Fibroblast of lung (primary cell): ENCODE data around the gene PCED1A.

ENCODE experiments used
- EZH2 ChIP-seq: IDR thresholded peaks from 2 replicates; pipeline ENCODE4 v1.5.1; 2012; ENCODE audit warnings: low read length, control low read depth, mild to moderate bottlenecking; ENCODE audit errors: missing control alignments
- TF ChIP-seq, protein P1 (sequence below), 2 donors: IDR thresholded peaks in 1 of 2; conservative IDR thresholded peaks in 1 of 2; 1 replicate in 1 of 2; 2 replicates in 1 of 2; pipeline ENCODE4 v1.5.1; 2011 to 2012; ENCODE audit warnings: low read length in 2 of 2, control low read depth in 1 of 2, inconsistent platforms in 1 of 2, low read depth in 1 of 2, mild to moderate bottlenecking in 1 of 2

- TF ChIP-seq, protein P1, sequence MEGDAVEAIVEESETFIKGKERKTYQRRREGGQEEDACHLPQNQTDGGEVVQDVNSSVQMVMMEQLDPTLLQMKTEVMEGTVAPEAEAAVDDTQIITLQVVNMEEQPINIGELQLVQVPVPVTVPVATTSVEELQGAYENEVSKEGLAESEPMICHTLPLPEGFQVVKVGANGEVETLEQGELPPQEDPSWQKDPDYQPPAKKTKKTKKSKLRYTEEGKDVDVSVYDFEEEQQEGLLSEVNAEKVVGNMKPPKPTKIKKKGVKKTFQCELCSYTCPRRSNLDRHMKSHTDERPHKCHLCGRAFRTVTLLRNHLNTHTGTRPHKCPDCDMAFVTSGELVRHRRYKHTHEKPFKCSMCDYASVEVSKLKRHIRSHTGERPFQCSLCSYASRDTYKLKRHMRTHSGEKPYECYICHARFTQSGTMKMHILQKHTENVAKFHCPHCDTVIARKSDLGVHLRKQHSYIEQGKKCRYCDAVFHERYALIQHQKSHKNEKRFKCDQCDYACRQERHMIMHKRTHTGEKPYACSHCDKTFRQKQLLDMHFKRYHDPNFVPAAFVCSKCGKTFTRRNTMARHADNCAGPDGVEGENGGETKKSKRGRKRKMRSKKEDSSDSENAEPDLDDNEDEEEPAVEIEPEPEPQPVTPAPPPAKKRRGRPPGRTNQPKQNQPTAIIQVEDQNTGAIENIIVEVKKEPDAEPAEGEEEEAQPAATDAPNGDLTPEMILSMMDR (conservative IDR thresholded peaks at IDR 0.05 in 1 of 2, IDR thresholded peaks at IDR 0.05 in 1 of 2; ENCODE audit: low read depth in 1 of 2, low read length in 2 of 2): no peak
- no peak for TF ChIP-seq EZH2
Measured at GRCh38 chr20:2817341-2817726, 23.1 kb downstream of the PCED1A start.
